ENCODE results near the gene CELA2A. TPM values are rescaled to one million over a fixed set of nuclear protein-coding genes. Genes with fewer than 3 reads are reported as not detected.

CELA2A gene
- total RNA-seq, 4 donors from 2014 or later: not detected

GRCh38 chr1:15508700-15509487 lies 52.4 kb downstream of the CELA2A start:
- no peaks in the 10 kb centered on the region for H3K9me3 ChIP-seq
- WGBS: 93% methylated on average over 12 of the region's 12 CpGs
- intact Hi-C loops (cut with DNase I): no loop called here
- no peak overlapping the region for H3K4me3 ChIP-seq
- no peak for TF ChIP-seq EP300 (IDR thresholded peaks at IDR 0.05)
- TF ChIP-seq POLR2AphosphoS5 (IDR thresholded peaks at IDR 0.05): no peak
- no peak for TF ChIP-seq CTCF (IDR thresholded peaks at IDR 0.05)
- TF ChIP-seq POLR2A (IDR thresholded peaks at IDR 0.05; ENCODE audit: low read depth): no peak
- H3K36me3 ChIP-seq: peaks cover 20 to 59% (median 46%) of the 10 kb centered on the region in 4 donors
- peaks cover 0 to 7% (median 2%) of the 10 kb centered on the region in 4 donors for H3K4me1 ChIP-seq
- DNase-seq (ENCODE audit: extremely low spot score): no peak
- no peak overlapping the region for H3K27ac ChIP-seq (replicated peaks in 1 of 4)
- H3K27me3 ChIP-seq: no peaks in the 10 kb centered on the region

GRCh38 chr1:15509586-15509985 lies 53.1 kb downstream of the CELA2A start:
- Histone ChIP-seq H3K4me1 (peaks cover 0 to 7% (median 2%) of the 10 kb centered on the region in 4 donors), H3K27ac (replicated peaks in 1 of 4) (no peak overlapping the region), H3K4me3 (no peak overlapping the region), H3K27me3 (no peaks in the 10 kb centered on the region), H3K36me3 (peaks cover 13 to 58% (median 39%) of the 10 kb centered on the region in 4 donors), H3K9me3 (no peaks in the 10 kb centered on the region)
- DNase-seq (ENCODE audit: extremely low spot score): no peak
- TF ChIP-seq EP300 (IDR thresholded peaks at IDR 0.05) (no peak), CTCF (IDR thresholded peaks at IDR 0.05) (no peak), POLR2AphosphoS5 (IDR thresholded peaks at IDR 0.05) (no peak), POLR2A (IDR thresholded peaks at IDR 0.05; ENCODE audit: low read depth) (no peak)
- 75% methylated on average over 7 of the region's 7 CpGs for WGBS
- intact Hi-C loops (cut with DNase I): no loop called here

- peaks cover 8 to 46% (median 28%) of the 10 kb centered on the region in 4 donors for H3K36me3 ChIP-seq
Measured at GRCh38 chr1:15510611-15511405, 54.3 kb downstream of the CELA2A start.

GRCh38 chr1:15513192-15513591 lies 56.7 kb downstream of the CELA2A start:
- Histone ChIP-seq H3K36me3 (peaks cover 6 to 51% (median 31%) of the 10 kb centered on the region in 4 donors), H3K27ac (replicated peaks in 1 of 4) (no peak overlapping the region), H3K4me1 (peaks cover 0 to 4% (median 1%) of the 10 kb centered on the region in 4 donors), H3K9me3 (no peaks in the 10 kb centered on the region), H3K27me3 (no peaks in the 10 kb centered on the region), H3K4me3 (no peak overlapping the region)
- intact Hi-C loops (cut with DNase I): no loop called here
- DNase-seq (ENCODE audit: extremely low spot score): no peak
- TF ChIP-seq CTCF (IDR thresholded peaks at IDR 0.05) (no peak), POLR2AphosphoS5 (IDR thresholded peaks at IDR 0.05) (no peak), EP300 (IDR thresholded peaks at IDR 0.05) (no peak), POLR2A (IDR thresholded peaks at IDR 0.05; ENCODE audit: low read depth) (no peak)
- WGBS: 92% methylated on average over 4 of the region's 4 CpGs

More at GRCh38 chr1:15510611-15511405, 54.3 kb downstream of the CELA2A start:
- DNase-seq (ENCODE audit: extremely low spot score): no peak
- Histone ChIP-seq H3K27ac (replicated peaks in 1 of 4) (no peak overlapping the region), H3K4me1 (peaks cover 0 to 10% (median 2%) of the 10 kb centered on the region in 4 donors), H3K4me3 (no peak overlapping the region), H3K27me3 (no peaks in the 10 kb centered on the region), H3K9me3 (no peaks in the 10 kb centered on the region)
- 90% methylated on average over 8 of the region's 8 CpGs for WGBS
- TF ChIP-seq CTCF (IDR thresholded peaks at IDR 0.05) (no peak), POLR2AphosphoS5 (IDR thresholded peaks at IDR 0.05) (no peak), POLR2A (IDR thresholded peaks at IDR 0.05; ENCODE audit: low read depth) (no peak), EP300 (IDR thresholded peaks at IDR 0.05) (no peak)
- intact Hi-C loops (cut with DNase I): no loop called here
